ENCODE measurements around the gene PDC. TPM values are rescaled to one million over a fixed set of nuclear protein-coding genes. Genes with fewer than 3 reads are reported as not detected.

Gene PDC
- total and polyA plus RNA-seq, 2 donors (not counting 3 experiments of a cell fraction or from before 2014, with no cell fraction given): not detected

- no peaks in the 10 kb centered on the region for H3K79me2 ChIP-seq (ENCODE audit: control insufficient read depth, insufficient read depth, low read length)
- dilution Hi-C loops (cut with MboI; ENCODE audit: extremely low pct_ligation_motif_present, low sequenced_read_pairs) (no loop called here), intact Hi-C loops (cut with micrococcal nuclease) (no loop called here)
- no peak overlapping the region for H3K9ac ChIP-seq (replicated peaks; ENCODE audit: extremely low read depth, insufficient read depth, low read length)
- ChIA-PET CTCF (interaction anchor here (1.2 to 1.4 kb wide), 2 partner anchors 18 to 565 kb away, joined by 4 read pairs; no protein-coding TSS in a partner anchor), POLR2A (no interaction called here)
- FAIRE-seq: no peak
- H3K9me1 ChIP-seq (replicated peaks; ENCODE audit: control insufficient read depth, extremely low read depth, insufficient read depth, low read length): no peaks in the 10 kb centered on the region
- peaks cover 2 to 5% of the 10 kb centered on the region in 2 experiments for H3K36me3 ChIP-seq (ENCODE audit: control insufficient read depth in 2 of 2, extremely low read depth in 1 of 2, insufficient read depth in 2 of 2, low read length in 2 of 2)
- no peak for DNase-seq (ENCODE audit: low read depth, low spot score)
- no peak for TF ChIP-seq CTCF (IDR thresholded peaks at IDR 0.05; ENCODE audit: extremely low read depth in 1 of 2, insufficient read depth in 1 of 2, low read depth in 1 of 2, low read length in 2 of 2)
- no peak for TF ChIP-seq POLR2A (IDR thresholded peaks at IDR 0.05; ENCODE audit: low read depth, low read length)
- no peak for TF ChIP-seq GATA2 (IDR thresholded peaks at IDR 0.05; ENCODE audit: insufficient read depth, insufficient read length, low read depth, low read length)
- TF ChIP-seq MYC (IDR thresholded peaks at IDR 0.05; ENCODE audit: low read depth, low read length): no peak
- no peak for TF ChIP-seq FOS (IDR thresholded peaks at IDR 0.05; ENCODE audit: borderline replicate concordance, insufficient read depth, low read length)
- no peak for TF ChIP-seq EZH2 (IDR thresholded peaks at IDR 0.05; ENCODE audit: borderline replicate concordance, low read depth, low read length, severe bottlenecking)
- TF ChIP-seq POLR2AphosphoS5 (IDR thresholded peaks at IDR 0.05; ENCODE audit: insufficient read depth, low read depth, low read length): no peak
- no peak for TF ChIP-seq MAX (IDR thresholded peaks at IDR 0.05; ENCODE audit: insufficient read depth, insufficient read length)
- no peak for TF ChIP-seq JUN (IDR thresholded peaks at IDR 0.05; ENCODE audit: borderline replicate concordance, insufficient read depth, insufficient read length, low read depth)
- no peak overlapping the region for H3K4me2 ChIP-seq (ENCODE audit: insufficient read depth, low read length)
- no TSS peak for BruUV-seq (replicated peaks)
- H3K9me3 ChIP-seq (replicated peaks; ENCODE audit: control insufficient read depth, insufficient read depth, low read length): no peaks in the 10 kb centered on the region
- H2AFZ ChIP-seq (ENCODE audit: low read depth, low read length): no peak overlapping the region
- H3K27me3 ChIP-seq (ENCODE audit: control insufficient read depth in 2 of 2, insufficient read depth in 2 of 2, low read length in 2 of 2): no peaks in the 10 kb centered on the region
- H3K27ac ChIP-seq (ENCODE audit: insufficient read depth, low read depth, low read length): no peak overlapping the region
- H3K4me1 ChIP-seq (ENCODE audit: control insufficient read depth, extremely low read depth, insufficient read depth, low read length): no peaks in the 10 kb centered on the region
- H3K4me3 ChIP-seq (replicated peaks in 1 of 3; ENCODE audit: insufficient read depth in 1 of 3, low read depth in 1 of 3, low read length in 3 of 3): no peak overlapping the region
- no peaks in the 10 kb centered on the region for H4K20me1 ChIP-seq (replicated peaks; ENCODE audit: control insufficient read depth, extremely low read depth, insufficient read depth, low read length)
Observed at GRCh38 chr1:186421446-186421845, 39.5 kb downstream of the PDC start.

Measured in endothelial cell of umbilical vein (primary cell).